ENCODE results near the gene PLA2G6. TPM values are rescaled to one million over a fixed set of nuclear protein-coding genes. Genes with fewer than 3 reads are reported as not detected.

Gene PLA2G6
- total and polyA plus RNA-seq, 2 of the 8 experiments (the other 6 are each of a cell fraction or from before 2014, with no cell fraction given), result 13.2 to 21.0 TPM

DNA sequence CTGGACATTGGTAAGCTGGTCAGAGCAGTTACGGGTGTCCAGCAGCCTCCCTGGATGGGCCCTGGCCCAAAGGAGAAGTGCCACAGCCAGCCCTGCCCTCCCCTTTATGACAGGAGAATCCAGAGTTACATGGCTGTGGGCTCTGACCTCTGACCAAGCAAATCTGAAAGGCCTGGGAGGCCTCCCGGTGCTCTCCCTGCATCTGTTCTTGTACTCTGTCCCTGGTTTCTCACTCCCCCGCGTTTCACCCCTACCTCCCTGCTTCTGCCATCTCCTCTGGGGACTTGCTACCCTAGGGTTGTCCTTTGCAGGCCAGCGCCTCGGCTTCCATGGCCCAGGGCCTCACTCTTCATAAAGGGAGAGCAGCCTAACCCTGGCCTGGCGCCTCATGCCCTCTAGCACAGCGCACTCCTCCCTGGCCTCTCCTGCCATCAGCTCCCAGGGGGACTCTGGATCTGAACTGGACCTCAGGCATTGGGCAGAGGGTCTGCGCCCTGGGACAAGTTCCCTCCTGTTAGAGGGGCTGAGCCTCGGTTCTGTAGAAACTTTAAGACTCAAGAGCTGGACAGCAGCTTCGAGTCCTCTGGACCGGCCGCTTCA is 113.8 kb downstream of the PLA2G6 start (continued):
- TF ChIP-seq GTF2F1 (IDR thresholded peaks at IDR 0.05; ENCODE audit: borderline replicate concordance, low read depth, low read length) (no peak), SIX5 (IDR thresholded peaks at IDR 0.05; ENCODE audit: low read depth, low read length) (no peak), TEAD4 (IDR thresholded peaks at IDR 0.05; ENCODE audit: low read depth, low read length) (no peak), RAD21 (IDR thresholded peaks at IDR 0.05 in 1 of 2, conservative IDR thresholded peaks at IDR 0.05 in 1 of 2; ENCODE audit: low read depth in 2 of 2, low read length in 2 of 2) (no peak), KDM5A (IDR thresholded peaks at IDR 0.05; ENCODE audit: low read length) (no peak), CBX8 (IDR thresholded peaks at IDR 0.05; ENCODE audit: borderline replicate concordance, low read depth, low read length) (no peak)
